Measurements from ENCODE around the gene TTC7B. TPM values are rescaled to one million over a fixed set of nuclear protein-coding genes. Genes with fewer than 3 reads are reported as not detected.

The TTC7B gene
- total RNA-seq, 4 donors from 2014 or later: 3.3 to 18.1 (median 10.0) TPM

DNA sequence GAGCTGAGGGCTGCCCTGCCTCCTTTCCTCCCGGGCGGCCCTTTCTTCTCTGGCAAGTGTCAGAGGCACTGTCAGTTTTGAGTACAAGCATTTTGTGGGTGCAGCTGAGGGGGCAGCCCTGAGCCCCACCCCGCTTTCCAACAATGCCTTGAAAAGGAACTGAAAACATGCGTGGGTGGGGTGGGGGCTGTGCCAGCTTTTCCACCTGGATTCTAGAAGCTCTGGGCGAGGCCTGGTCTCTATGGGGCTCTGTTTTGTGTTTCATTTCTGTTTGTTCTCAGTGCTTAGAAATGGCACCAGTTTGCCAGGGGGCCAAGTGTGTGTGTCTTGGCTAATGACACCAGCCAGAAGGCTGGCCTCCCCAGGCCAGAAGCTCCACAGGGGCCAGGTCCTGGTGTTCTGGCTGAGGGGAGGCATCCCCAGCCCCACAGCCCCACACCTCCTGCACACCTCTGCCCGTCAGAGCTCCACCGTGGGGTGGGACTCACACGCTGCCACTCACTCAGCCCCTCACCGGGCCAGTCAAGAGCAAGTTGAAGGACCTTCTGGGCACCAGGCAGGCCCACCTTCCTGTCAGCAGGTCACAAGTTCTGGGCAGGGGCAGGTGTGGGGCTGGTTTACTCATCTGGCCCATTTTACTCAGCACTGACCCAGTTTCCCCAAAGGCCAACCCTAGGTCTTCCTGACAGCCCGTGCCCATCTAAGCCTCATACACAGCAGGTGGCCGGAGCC, 264.3 kb downstream of the TTC7B start:
- H3K9me3 ChIP-seq: no peaks in the 10 kb centered on the region

DNA sequence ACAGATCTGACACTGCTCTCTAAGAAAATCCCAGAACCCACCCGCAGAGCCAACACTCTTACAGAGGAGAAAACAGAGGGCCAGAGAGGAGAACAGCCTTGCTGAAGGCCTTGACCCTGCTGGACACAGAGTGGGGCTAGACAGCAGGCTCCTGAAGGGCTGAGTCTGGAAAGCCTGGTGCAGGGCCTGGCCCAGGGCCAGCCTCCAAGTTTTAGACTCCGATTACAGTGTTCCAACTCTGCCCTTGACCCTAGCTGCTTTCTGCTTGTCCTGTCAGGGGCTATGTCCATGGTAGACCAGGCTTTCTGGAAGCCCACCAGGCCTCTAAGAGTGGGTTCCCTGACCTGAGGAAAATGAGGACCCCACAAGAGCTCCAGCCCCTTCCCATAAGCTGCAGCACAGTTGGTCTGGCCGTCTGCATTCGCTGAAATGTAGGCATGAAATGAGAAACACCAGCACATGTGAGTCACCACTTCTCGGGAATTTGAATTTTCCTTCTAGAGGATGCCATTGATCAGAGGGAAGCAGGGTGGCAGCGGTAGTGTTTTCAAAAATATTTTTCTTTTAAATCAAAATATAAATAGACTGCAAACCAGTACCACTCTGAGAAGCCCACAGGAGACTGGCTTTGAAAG, 265.0 kb downstream of the TTC7B start:
- Histone ChIP-seq H3K27ac (peak overlapping the region in 2 of 4 donors; percentile 8 to 48), H3K4me1 (peaks cover 12 to 48% (median 21%) of the 10 kb centered on the region in 3 donors), H3K4me3 (no peak overlapping the region), H3K9me3 (no peaks in the 10 kb centered on the region), H3K36me3 (no peaks in the 10 kb centered on the region), H3K27me3 (no peaks in the 10 kb centered on the region)
- WGBS, 2 donors: 25 to 58% methylated on average over 4 of the region's 6 CpGs
- intact Hi-C loops (cut with DNase I): no loop called here
- TF ChIP-seq POLR2A (IDR thresholded peaks at IDR 0.05): no peak
- TF ChIP-seq, protein P1, sequence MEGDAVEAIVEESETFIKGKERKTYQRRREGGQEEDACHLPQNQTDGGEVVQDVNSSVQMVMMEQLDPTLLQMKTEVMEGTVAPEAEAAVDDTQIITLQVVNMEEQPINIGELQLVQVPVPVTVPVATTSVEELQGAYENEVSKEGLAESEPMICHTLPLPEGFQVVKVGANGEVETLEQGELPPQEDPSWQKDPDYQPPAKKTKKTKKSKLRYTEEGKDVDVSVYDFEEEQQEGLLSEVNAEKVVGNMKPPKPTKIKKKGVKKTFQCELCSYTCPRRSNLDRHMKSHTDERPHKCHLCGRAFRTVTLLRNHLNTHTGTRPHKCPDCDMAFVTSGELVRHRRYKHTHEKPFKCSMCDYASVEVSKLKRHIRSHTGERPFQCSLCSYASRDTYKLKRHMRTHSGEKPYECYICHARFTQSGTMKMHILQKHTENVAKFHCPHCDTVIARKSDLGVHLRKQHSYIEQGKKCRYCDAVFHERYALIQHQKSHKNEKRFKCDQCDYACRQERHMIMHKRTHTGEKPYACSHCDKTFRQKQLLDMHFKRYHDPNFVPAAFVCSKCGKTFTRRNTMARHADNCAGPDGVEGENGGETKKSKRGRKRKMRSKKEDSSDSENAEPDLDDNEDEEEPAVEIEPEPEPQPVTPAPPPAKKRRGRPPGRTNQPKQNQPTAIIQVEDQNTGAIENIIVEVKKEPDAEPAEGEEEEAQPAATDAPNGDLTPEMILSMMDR (IDR thresholded peaks at IDR 0.05): no peak
- no peak for DNase-seq

More for the DNA sequence above, 264.3 kb downstream of the TTC7B start:
- Histone ChIP-seq H3K4me1 (peaks cover 10 to 40% (median 15%) of the 10 kb centered on the region in 3 donors), H3K27me3 (no peaks in the 10 kb centered on the region), H3K4me3 (no peak overlapping the region), H3K27ac (peak overlapping the region in 3 of 4 donors; percentile 8 to 48 (median 8)), H3K36me3 (no peaks in the 10 kb centered on the region)
- DNase-seq: no peak
- 34 to 60% methylated on average over 5 to 8 of the region's 11 CpGs for WGBS, 2 donors
- TF ChIP-seq, protein P1 (IDR thresholded peaks at IDR 0.05): no peak
- TF ChIP-seq POLR2A (IDR thresholded peaks at IDR 0.05): no peak
- intact Hi-C loops (cut with DNase I): no loop called here

DNA sequence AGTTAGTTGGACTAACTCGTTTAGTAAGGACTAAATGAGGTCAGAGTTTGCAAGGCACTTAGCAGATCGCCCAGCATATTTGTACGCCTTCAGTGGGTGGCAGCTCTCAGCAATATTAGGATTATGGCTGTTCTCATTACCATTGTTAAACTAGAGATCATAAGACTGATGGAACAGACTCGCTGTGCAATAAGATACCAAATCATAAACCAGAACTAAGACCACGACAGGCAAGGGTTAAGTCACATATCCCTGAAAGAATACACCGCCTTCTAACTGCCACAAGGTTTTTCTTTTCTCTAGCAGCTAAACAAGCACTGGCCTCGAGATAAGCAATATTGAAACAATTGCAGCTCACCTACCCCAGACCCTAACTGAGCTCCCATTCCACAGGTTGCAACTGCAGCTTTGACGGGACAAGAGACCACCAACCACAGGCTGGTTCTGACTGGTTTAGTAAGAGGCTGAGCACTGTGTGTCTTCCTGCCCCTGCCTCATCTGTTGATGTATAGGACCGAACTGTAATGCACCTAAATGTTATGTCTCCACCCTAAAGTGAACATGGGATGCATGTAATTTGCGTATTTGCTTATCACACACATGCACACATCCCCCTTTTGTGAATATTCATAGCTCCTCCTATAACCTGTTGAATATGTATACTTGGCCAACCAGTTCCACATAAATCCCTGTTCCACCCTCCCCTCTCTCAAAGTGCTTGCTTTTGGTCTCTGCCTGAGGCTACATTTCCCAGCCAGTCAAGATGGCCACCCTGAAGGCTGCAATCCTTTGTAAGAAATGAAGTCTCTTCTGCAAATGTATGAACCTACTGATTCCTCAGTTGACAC, 266.2 kb downstream of the TTC7B start:
- no peak for DNase-seq
- peaks cover 22 to 59% (median 32%) of the 10 kb centered on the region in 3 donors for H3K4me1 ChIP-seq
- no peak overlapping the region for H3K4me3 ChIP-seq
- 84 to 89% methylated on average over 10 of the region's 10 CpGs for WGBS, 2 donors
- no peaks in the 10 kb centered on the region for H3K27me3 ChIP-seq
- TF ChIP-seq, protein P1 (IDR thresholded peaks at IDR 0.05): no peak
- TF ChIP-seq POLR2A (IDR thresholded peaks at IDR 0.05): no peak
- H3K9me3 ChIP-seq: no peaks in the 10 kb centered on the region
- no peaks in the 10 kb centered on the region for H3K36me3 ChIP-seq
- intact Hi-C loops (cut with DNase I): no loop called here
- no peak overlapping the region for H3K27ac ChIP-seq

DNA sequence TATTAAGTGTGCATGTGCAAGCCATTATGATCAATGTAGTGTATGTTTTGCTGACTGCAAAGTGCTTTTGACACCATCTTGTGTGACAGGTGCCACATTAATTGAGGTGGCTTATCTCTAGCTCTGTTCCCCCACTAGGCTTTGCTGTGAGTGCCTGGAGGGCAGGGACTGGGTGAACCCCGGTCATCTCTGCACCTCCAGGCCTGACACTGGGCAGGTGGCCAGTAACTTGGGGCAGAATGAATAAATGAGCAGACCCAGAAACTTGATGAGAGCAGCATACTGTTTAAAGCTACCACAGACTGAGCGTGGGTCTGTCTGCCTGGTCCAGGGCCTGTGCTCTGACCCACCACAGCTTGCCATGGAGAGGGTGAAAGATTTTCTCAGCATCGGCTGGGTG, 267.8 kb downstream of the TTC7B start:
- intact Hi-C loops (cut with DNase I): no loop called here

More for the DNA sequence above, 267.8 kb downstream of the TTC7B start:
- DNase-seq: no peak
- no peak overlapping the region for H3K27ac ChIP-seq
- 66 to 83% methylated on average over 1 to 3 of the region's 3 CpGs for WGBS, 2 donors
- TF ChIP-seq POLR2A (IDR thresholded peaks at IDR 0.05): no peak
- TF ChIP-seq, protein P1 (IDR thresholded peaks at IDR 0.05): no peak
- no peaks in the 10 kb centered on the region for H3K27me3 ChIP-seq
- H3K4me3 ChIP-seq: no peak overlapping the region
- no peaks in the 10 kb centered on the region for H3K36me3 ChIP-seq
- H3K4me1 ChIP-seq: peaks cover 22 to 47% (median 26%) of the 10 kb centered on the region in 3 donors
- H3K9me3 ChIP-seq: no peaks in the 10 kb centered on the region

Data from esophagus squamous epithelium (tissue), 5 donors.